Fibroblast of lung (primary cell): Measurements from ENCODE around the gene SLC6A4. TPM values are rescaled to one million over a fixed set of nuclear protein-coding genes. Genes with fewer than 3 reads are reported as not detected.

ENCODE experiments used
- DNase-seq, 2 donors: peaks; one replicate each; pipeline versions ENCODE4 v3.0.0 to v3.0.0-alpha.2; 2010; ENCODE audit warnings: low read depth in 2 of 2
- H2AFZ ChIP-seq: 2 replicates; pipeline ENCODE4 v1.5.1; 2012; ENCODE audit warnings: low read length, control low read depth, inconsistent platforms
- H3K27ac ChIP-seq: 2 replicates; pipeline ENCODE4 v1.5.1; 2011; ENCODE audit warnings: low read length, control low read depth; ENCODE audit not compliant: insufficient read depth
- H3K27me3 ChIP-seq: 2 replicates; pipeline ENCODE4 v1.5.1; 2011; ENCODE audit warnings: mild to moderate bottlenecking, low read length; ENCODE audit not compliant: control insufficient read depth, insufficient read depth
- H3K36me3 ChIP-seq: 2 replicates; pipeline ENCODE4 v1.5.1; 2011; ENCODE audit warnings: low read length; ENCODE audit not compliant: control insufficient read depth, insufficient read depth
- H3K4me1 ChIP-seq: 2 replicates; pipeline ENCODE4 v1.5.1; 2011; ENCODE audit warnings: low read length; ENCODE audit not compliant: control insufficient read depth, insufficient read depth; ENCODE audit errors: extremely low read depth
- H3K4me2 ChIP-seq: 2 replicates; pipeline ENCODE4 v1.5.1; 2011; ENCODE audit warnings: low read length, control low read depth; ENCODE audit not compliant: insufficient read depth; ENCODE audit errors: extremely low read depth
- H3K4me3 ChIP-seq, 4 experiments: fragments of 200-600 bp in 1 of 4; sonication (generic) in 1 of 4; replicated peaks in 1 of 4; 2 replicates each; pipeline ENCODE4 v1.5.1; 2011 to 2016; ENCODE audit warnings: low read length in 4 of 4, low read depth in 3 of 4, mild to moderate bottlenecking in 3 of 4, control low read depth in 2 of 4, inconsistent platforms in 1 of 4, mixed read lengths in 1 of 4; ENCODE audit not compliant: insufficient read depth in 1 of 4; ENCODE audit errors: control extremely low read depth in 1 of 4
- H3K79me2 ChIP-seq: 2 replicates; pipeline ENCODE4 v1.5.1; 2012; ENCODE audit warnings: mild to moderate bottlenecking, low read length, inconsistent platforms; ENCODE audit not compliant: control insufficient read depth, insufficient read depth
- H3K9ac ChIP-seq: 2 replicates; pipeline ENCODE4 v1.5.1; 2011; ENCODE audit warnings: mild to moderate bottlenecking, low read length, control low read depth; ENCODE audit not compliant: insufficient read depth
- H3K9me3 ChIP-seq: 2 replicates; pipeline ENCODE4 v1.5.1; 2012; ENCODE audit warnings: low read depth, low read length; ENCODE audit not compliant: control insufficient read depth, insufficient read depth
- H4K20me1 ChIP-seq: 2 replicates; pipeline ENCODE4 v1.5.1; 2011; ENCODE audit warnings: low read length; ENCODE audit not compliant: control insufficient read depth, insufficient read depth; ENCODE audit errors: extremely low read depth
- CTCF ChIP-seq, 2 donors: IDR thresholded peaks in 1 of 2; conservative IDR thresholded peaks in 1 of 2; 1 replicate in 1 of 2; 2 replicates in 1 of 2; pipeline ENCODE4 v1.5.1; 2011 to 2012; ENCODE audit warnings: low read length in 2 of 2, control low read depth in 1 of 2, inconsistent platforms in 1 of 2, low read depth in 1 of 2, mild to moderate bottlenecking in 1 of 2
- EZH2 ChIP-seq: IDR thresholded peaks from 2 replicates; pipeline ENCODE4 v1.5.1; 2012; ENCODE audit warnings: low read length, control low read depth, mild to moderate bottlenecking; ENCODE audit errors: missing control alignments
- polyA plus RNA-seq, 2 donors: library from polyadenylated mRNA; depleted of rRNA in 1 of 2; stranded (reverse) in 1 of 2; unstranded in 1 of 2; fragments of >200 nt; gene quantifications; 2 replicates each; pipeline ENCODE4 v1.2.1, GENCODE V29; 2011 to 2012; ENCODE audit warnings: missing spikeins in 1 of 2
- total RNA-seq: library from RNA; depleted of rRNA; stranded (reverse); fragments of >200 nt; gene quantifications from 2 replicates; pipeline ENCODE4 v1.2.1, GENCODE V29; 2014

SLC6A4 gene
- total and polyA plus RNA-seq, 2 donors (not counting 1 experiment from before 2014, with no cell fraction given), result not detected

GRCh38 chr17:30173649-30174048, 61.8 kb downstream of the SLC6A4 start:
- H3K27me3 ChIP-seq, result no peaks in the 10 kb centered on the region

GRCh38 chr17:30172560-30172959, 62.9 kb downstream of the SLC6A4 start:
- no peaks in the 10 kb centered on the region for H3K36me3 ChIP-seq
- TF ChIP-seq CTCF (conservative IDR thresholded peaks at IDR 0.05 in 1 of 2, IDR thresholded peaks at IDR 0.05 in 1 of 2; ENCODE audit: low read depth in 1 of 2, low read length in 2 of 2), result no peak
- no peak for TF ChIP-seq EZH2

More at GRCh38 chr17:30173649-30174048, 61.8 kb downstream of the SLC6A4 start:
- no peak overlapping the region for H2AFZ ChIP-seq
- no peaks in the 10 kb centered on the region for H4K20me1 ChIP-seq
- H3K9me3 ChIP-seq, result no peaks in the 10 kb centered on the region
- no peak overlapping the region for H3K4me2 ChIP-seq
- no peak overlapping the region for H3K4me3 ChIP-seq
- no peaks in the 10 kb centered on the region for H3K36me3 ChIP-seq
- peak in 1 of 2 donors; percentile 17 for DNase-seq
- no peak for TF ChIP-seq EZH2
- no peak for TF ChIP-seq CTCF (conservative IDR thresholded peaks at IDR 0.05 in 1 of 2, IDR thresholded peaks at IDR 0.05 in 1 of 2; ENCODE audit: low read depth in 1 of 2, low read length in 2 of 2)
- no peak overlapping the region for H3K27ac ChIP-seq
- H3K9ac ChIP-seq, result no peak overlapping the region
- H3K79me2 ChIP-seq, result peaks cover 4% of the 10 kb centered on the region
- H3K4me1 ChIP-seq, result no peaks in the 10 kb centered on the region

GRCh38 chr17:30170415-30170987, 65.0 kb downstream of the SLC6A4 start:
- no peaks in the 10 kb centered on the region for H4K20me1 ChIP-seq
- no peak overlapping the region for H3K4me2 ChIP-seq
- no peak overlapping the region for H3K9ac ChIP-seq
- TF ChIP-seq EZH2, result no peak
- TF ChIP-seq CTCF (conservative IDR thresholded peaks at IDR 0.05 in 1 of 2, IDR thresholded peaks at IDR 0.05 in 1 of 2; ENCODE audit: low read depth in 1 of 2, low read length in 2 of 2), result no peak
- no peaks in the 10 kb centered on the region for H3K9me3 ChIP-seq
- no peak overlapping the region for H3K27ac ChIP-seq
- DNase-seq, result no peak
- no peaks in the 10 kb centered on the region for H3K4me1 ChIP-seq
- H3K27me3 ChIP-seq, result no peaks in the 10 kb centered on the region
- no peaks in the 10 kb centered on the region for H3K36me3 ChIP-seq
- H2AFZ ChIP-seq, result no peak overlapping the region
- H3K79me2 ChIP-seq, result peaks cover 5% of the 10 kb centered on the region
- H3K4me3 ChIP-seq, result no peak overlapping the region

More at GRCh38 chr17:30172560-30172959, 62.9 kb downstream of the SLC6A4 start:
- no peak for DNase-seq
- Histone ChIP-seq H3K4me3 (no peak overlapping the region), H3K27me3 (no peaks in the 10 kb centered on the region), H3K9ac (no peak overlapping the region), H3K4me1 (no peaks in the 10 kb centered on the region), H3K27ac (no peak overlapping the region), H2AFZ (no peak overlapping the region), H4K20me1 (no peaks in the 10 kb centered on the region), H3K4me2 (no peak overlapping the region), H3K79me2 (peaks cover 4% of the 10 kb centered on the region), H3K9me3 (no peaks in the 10 kb centered on the region)
